Keratinocyte (primary cell): Measurements from ENCODE around the gene SIM1. TPM values are rescaled to one million over a fixed set of nuclear protein-coding genes. Genes with fewer than 3 reads are reported as not detected.

Source experiments
- DNase-seq: peaks from one replicate; pipeline ENCODE4 v3.0.0-alpha.2; 2011; ENCODE audit warnings: low read depth, missing footprints, low spot score
- FAIRE-seq: peaks from 2 replicates; lab custom pipeline; 2011; peaks lifted over from hg19 to GRCh38; lab: Jason Lieb, UNC
- H2AFZ ChIP-seq: 2 replicates; pipeline ENCODE4 v1.6.0; 2012; ENCODE audit warnings: low read length, control low read depth, inconsistent platforms; ENCODE audit not compliant: control insufficient read depth
- H3K27ac ChIP-seq: 2 replicates; pipeline ENCODE4 v1.5.1; 2011; ENCODE audit warnings: low read length; ENCODE audit not compliant: control insufficient read depth, insufficient read depth
- H3K27me3 ChIP-seq: 3 replicates; pipeline ENCODE4 v1.6.0; 2011; ENCODE audit warnings: low read length; ENCODE audit not compliant: control insufficient read depth, insufficient read depth; ENCODE audit errors: extremely low read depth
- H3K36me3 ChIP-seq, 2 experiments: 2 replicates in 1 of 2; 3 replicates in 1 of 2; pipeline ENCODE4 v1.5.1; 2011; ENCODE audit warnings: low read length in 2 of 2, mild to moderate bottlenecking in 1 of 2; ENCODE audit not compliant: control insufficient read depth in 2 of 2, insufficient read depth in 2 of 2; ENCODE audit errors: extremely low read depth in 1 of 2
- H3K4me1 ChIP-seq: 3 replicates; pipeline ENCODE4 v1.5.1; 2011; ENCODE audit warnings: low read length; ENCODE audit not compliant: control insufficient read depth, insufficient read depth; ENCODE audit errors: extremely low read depth
- H3K4me2 ChIP-seq: 3 replicates; pipeline ENCODE4 v1.6.0; 2011; ENCODE audit warnings: low read depth, low read length; ENCODE audit not compliant: control insufficient read depth, insufficient read depth; ENCODE audit errors: extremely low read depth
- H3K4me3 ChIP-seq, 3 experiments: fragments of 200-600 bp in 1 of 3; sonication (generic) in 1 of 3; 2 replicates in 2 of 3; 3 replicates in 1 of 3; pipeline ENCODE4 v1.5.1; 2011 to 2016; ENCODE audit warnings: low read length in 3 of 3, mild to moderate bottlenecking in 3 of 3, control low read depth in 2 of 3, inconsistent platforms in 1 of 3, low read depth in 1 of 3, mixed read lengths in 1 of 3, mixed run types in 1 of 3, moderate library complexity in 1 of 3; ENCODE audit not compliant: control insufficient read depth in 2 of 3, insufficient read depth in 2 of 3; ENCODE audit errors: extremely low read depth in 1 of 3
- H3K79me2 ChIP-seq: 2 replicates; pipeline ENCODE4 v1.6.0; 2012; ENCODE audit warnings: low read length; ENCODE audit not compliant: control insufficient read depth, insufficient read depth
- H3K9ac ChIP-seq: 3 replicates; pipeline ENCODE4 v1.6.0; 2011; ENCODE audit warnings: low read length; ENCODE audit not compliant: control insufficient read depth, insufficient read depth; ENCODE audit errors: extremely low read depth
- H3K9me1 ChIP-seq: 3 replicates; pipeline ENCODE4 v1.6.0; 2011; ENCODE audit warnings: low read length; ENCODE audit not compliant: control insufficient read depth, insufficient read depth; ENCODE audit errors: extremely low read depth
- H3K9me3 ChIP-seq: 2 replicates; pipeline ENCODE4 v1.5.1; 2012; ENCODE audit warnings: low read depth, low read length; ENCODE audit not compliant: control insufficient read depth
- H4K20me1 ChIP-seq: 3 replicates; pipeline ENCODE4 v1.6.0; 2011; ENCODE audit warnings: low read length; ENCODE audit not compliant: control insufficient read depth, insufficient read depth; ENCODE audit errors: extremely low read depth
- EZH2 ChIP-seq: IDR thresholded peaks from one replicate; pipeline ENCODE4 v1.6.1; 2012; ENCODE audit warnings: inconsistent platforms, mild to moderate bottlenecking, low read length, moderate library complexity
- dilution Hi-C: fragments of 300-500 bp; cut with MboI; formaldehyde crosslinking; loops from one replicate; pipeline ENCODE4 v1.7.0; 2020; ENCODE audit warnings: low sequenced_read_pairs; ENCODE audit not compliant: extremely low pct_ligation_motif_present
- polyA plus RNA-seq, 5 experiments: library from polyadenylated mRNA; depleted of rRNA in 3 of 5; stranded (reverse) in 3 of 5; stranded (forward) in 1 of 5; unstranded in 1 of 5; fragments of >200 nt; gene quantifications; 1 replicate in 1 of 5; 2 replicates in 3 of 5; 3 replicates in 1 of 5; pipeline versions ENCODE4 v1.2.1 to v1.2.3, GENCODE V29; 2011 to 2012; ENCODE audit warnings: missing spikeins in 2 of 5, low read depth in 1 of 5, low replicate concordance in 1 of 5
- TF ChIP-seq, protein P1 (sequence below), 3 experiments: IDR thresholded peaks in 1 of 3; conservative IDR thresholded peaks in 1 of 3; optimal IDR thresholded peaks in 1 of 3; 2 replicates in 2 of 3; 3 replicates in 1 of 3; pipeline versions ENCODE3 to v1.5.1; 2011; ENCODE audit warnings: low read length in 3 of 3, mild to moderate bottlenecking in 3 of 3, moderate library complexity in 2 of 3, control low read depth in 1 of 3, inconsistent platforms in 1 of 3; ENCODE audit not compliant: insufficient read depth in 2 of 3; ENCODE audit errors: extremely low read depth in 1 of 3

The SIM1 gene
- polyA plus RNA-seq, 1 donor (not counting 4 experiments of a cell fraction or from before 2014, with no cell fraction given) = not detected

DNA sequence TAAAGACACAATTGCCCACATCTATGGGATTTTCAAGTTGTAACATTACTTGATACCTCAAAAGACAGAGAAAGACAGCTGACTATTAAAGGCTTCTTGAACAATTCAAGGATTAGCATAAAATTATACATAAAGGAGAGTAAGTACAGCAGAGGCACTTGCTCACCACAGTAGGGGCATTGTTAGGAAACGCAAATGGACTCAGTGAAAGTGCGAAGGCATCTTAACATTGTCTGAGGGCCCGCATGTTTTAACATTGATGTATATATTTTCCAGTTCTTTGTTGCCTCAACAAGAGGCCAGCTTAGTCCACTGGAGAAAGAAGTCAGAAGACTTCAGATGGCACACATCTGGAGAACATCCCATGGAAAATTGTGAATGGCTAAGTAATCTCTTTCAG lies 115.4 kb downstream of the SIM1 start:
- dilution Hi-C loops = no loop called here
- Histone ChIP-seq H3K9me3 (no peaks in the 10 kb centered on the region), H4K20me1 (no peaks in the 10 kb centered on the region), H3K36me3 (no peaks in the 10 kb centered on the region), H3K27ac (no peak overlapping the region), H3K27me3 (no peaks in the 10 kb centered on the region), H3K4me1 (peaks cover 8% of the 10 kb centered on the region), H3K9me1 (no peaks in the 10 kb centered on the region), H3K4me3 (no peak overlapping the region), H3K79me2 (no peaks in the 10 kb centered on the region), H3K4me2 (no peak overlapping the region), H2AFZ (no peak overlapping the region), H3K9ac (no peak overlapping the region)
- FAIRE-seq (no peak), DNase-seq (no peak)
- TF ChIP-seq, protein P1, sequence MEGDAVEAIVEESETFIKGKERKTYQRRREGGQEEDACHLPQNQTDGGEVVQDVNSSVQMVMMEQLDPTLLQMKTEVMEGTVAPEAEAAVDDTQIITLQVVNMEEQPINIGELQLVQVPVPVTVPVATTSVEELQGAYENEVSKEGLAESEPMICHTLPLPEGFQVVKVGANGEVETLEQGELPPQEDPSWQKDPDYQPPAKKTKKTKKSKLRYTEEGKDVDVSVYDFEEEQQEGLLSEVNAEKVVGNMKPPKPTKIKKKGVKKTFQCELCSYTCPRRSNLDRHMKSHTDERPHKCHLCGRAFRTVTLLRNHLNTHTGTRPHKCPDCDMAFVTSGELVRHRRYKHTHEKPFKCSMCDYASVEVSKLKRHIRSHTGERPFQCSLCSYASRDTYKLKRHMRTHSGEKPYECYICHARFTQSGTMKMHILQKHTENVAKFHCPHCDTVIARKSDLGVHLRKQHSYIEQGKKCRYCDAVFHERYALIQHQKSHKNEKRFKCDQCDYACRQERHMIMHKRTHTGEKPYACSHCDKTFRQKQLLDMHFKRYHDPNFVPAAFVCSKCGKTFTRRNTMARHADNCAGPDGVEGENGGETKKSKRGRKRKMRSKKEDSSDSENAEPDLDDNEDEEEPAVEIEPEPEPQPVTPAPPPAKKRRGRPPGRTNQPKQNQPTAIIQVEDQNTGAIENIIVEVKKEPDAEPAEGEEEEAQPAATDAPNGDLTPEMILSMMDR (optimal IDR thresholded peaks at IDR 0.05 in 1 of 3, IDR thresholded peaks at IDR 0.05 in 1 of 3, conservative IDR thresholded peaks at IDR 0.05 in 1 of 3; ENCODE audit: extremely low read depth in 1 of 3, insufficient read depth in 2 of 3, low read length in 3 of 3) = no peak
- no peak for TF ChIP-seq EZH2

DNA sequence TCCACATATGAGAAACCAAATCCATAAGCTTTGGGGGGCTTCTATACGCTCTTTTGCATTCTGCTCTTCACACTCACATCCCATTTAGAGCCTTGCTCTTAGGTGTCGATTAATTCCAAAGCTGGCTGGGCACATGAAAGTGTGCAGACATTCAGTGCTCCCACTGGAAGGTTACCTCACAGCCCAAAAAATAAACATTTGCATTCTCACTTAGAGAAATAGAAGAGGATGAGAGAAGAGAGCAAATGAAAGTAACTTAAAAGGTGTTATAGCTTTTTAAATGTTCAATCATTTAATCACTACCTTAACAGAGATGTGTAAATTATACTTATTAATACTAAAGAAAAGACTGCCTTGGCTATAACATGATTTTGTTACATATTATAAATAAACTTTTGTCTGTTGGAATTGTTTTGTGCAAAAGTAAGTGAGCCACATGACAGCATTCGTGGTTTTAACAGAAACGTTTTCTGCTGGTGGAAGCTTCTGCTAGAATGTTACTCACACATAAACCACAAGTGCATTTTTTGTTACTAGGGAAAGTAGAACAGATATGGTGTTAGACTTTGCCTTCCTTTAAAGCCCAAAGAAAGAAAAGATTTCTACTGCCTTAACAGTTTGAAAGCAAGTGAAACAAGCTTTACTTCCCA lies 116.7 kb downstream of the SIM1 start:
- H3K4me3 ChIP-seq = no peak overlapping the region
- peak; percentile 5 for FAIRE-seq
- no peaks in the 10 kb centered on the region for H3K36me3 ChIP-seq
- DNase-seq = no peak
- dilution Hi-C loops = no loop called here
- no peak overlapping the region for H3K9ac ChIP-seq
- TF ChIP-seq, protein P1 (optimal IDR thresholded peaks at IDR 0.05 in 1 of 3, IDR thresholded peaks at IDR 0.05 in 1 of 3, conservative IDR thresholded peaks at IDR 0.05 in 1 of 3; ENCODE audit: extremely low read depth in 1 of 3, insufficient read depth in 2 of 3, low read length in 3 of 3) = no peak
- TF ChIP-seq EZH2 = no peak
- H3K9me1 ChIP-seq = no peaks in the 10 kb centered on the region
- H3K4me2 ChIP-seq = peak overlapping the region; percentile 27
- H3K27me3 ChIP-seq = no peaks in the 10 kb centered on the region
- H2AFZ ChIP-seq = no peak overlapping the region
- no peaks in the 10 kb centered on the region for H3K79me2 ChIP-seq
- peaks cover 8% of the 10 kb centered on the region for H3K4me1 ChIP-seq
- H3K9me3 ChIP-seq = no peaks in the 10 kb centered on the region
- no peak overlapping the region for H3K27ac ChIP-seq
- H4K20me1 ChIP-seq = no peaks in the 10 kb centered on the region
